C4-2B (cell line): ENCODE measurements around the gene ATRNL1.

Experiments
- ZFX ChIP-seq: fragments of 450-650 bp; IDR thresholded peaks from 2 replicates; pipeline ENCODE4 v1.6.1; 2017
- TF ChIP-seq, protein P1 (sequence below): fragments of 450-650 bp; conservative IDR thresholded peaks from 2 replicates; pipeline ENCODE4 v1.5.1; 2017; ENCODE audit warnings: mild to moderate bottlenecking

GRCh38 chr10:115384665-115385064 is 291.5 kb downstream of the ATRNL1 start:
- TF ChIP-seq, protein P1, sequence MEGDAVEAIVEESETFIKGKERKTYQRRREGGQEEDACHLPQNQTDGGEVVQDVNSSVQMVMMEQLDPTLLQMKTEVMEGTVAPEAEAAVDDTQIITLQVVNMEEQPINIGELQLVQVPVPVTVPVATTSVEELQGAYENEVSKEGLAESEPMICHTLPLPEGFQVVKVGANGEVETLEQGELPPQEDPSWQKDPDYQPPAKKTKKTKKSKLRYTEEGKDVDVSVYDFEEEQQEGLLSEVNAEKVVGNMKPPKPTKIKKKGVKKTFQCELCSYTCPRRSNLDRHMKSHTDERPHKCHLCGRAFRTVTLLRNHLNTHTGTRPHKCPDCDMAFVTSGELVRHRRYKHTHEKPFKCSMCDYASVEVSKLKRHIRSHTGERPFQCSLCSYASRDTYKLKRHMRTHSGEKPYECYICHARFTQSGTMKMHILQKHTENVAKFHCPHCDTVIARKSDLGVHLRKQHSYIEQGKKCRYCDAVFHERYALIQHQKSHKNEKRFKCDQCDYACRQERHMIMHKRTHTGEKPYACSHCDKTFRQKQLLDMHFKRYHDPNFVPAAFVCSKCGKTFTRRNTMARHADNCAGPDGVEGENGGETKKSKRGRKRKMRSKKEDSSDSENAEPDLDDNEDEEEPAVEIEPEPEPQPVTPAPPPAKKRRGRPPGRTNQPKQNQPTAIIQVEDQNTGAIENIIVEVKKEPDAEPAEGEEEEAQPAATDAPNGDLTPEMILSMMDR = no peak
- TF ChIP-seq ZFX = no peak
